GM21528 (cell line): ENCODE data around the gene ACAP3.

ENCODE experiments used
- ATAC-seq: cut with Tn5 transposase; IDR thresholded peaks from one replicate; pipeline ENCODE4 v1.9.1; 2021; ENCODE audit warnings: mild to moderate bottlenecking, moderate library complexity; ENCODE audit not compliant: unreplicated experiment, low FRiP score

Gene ACAP3

DNA sequence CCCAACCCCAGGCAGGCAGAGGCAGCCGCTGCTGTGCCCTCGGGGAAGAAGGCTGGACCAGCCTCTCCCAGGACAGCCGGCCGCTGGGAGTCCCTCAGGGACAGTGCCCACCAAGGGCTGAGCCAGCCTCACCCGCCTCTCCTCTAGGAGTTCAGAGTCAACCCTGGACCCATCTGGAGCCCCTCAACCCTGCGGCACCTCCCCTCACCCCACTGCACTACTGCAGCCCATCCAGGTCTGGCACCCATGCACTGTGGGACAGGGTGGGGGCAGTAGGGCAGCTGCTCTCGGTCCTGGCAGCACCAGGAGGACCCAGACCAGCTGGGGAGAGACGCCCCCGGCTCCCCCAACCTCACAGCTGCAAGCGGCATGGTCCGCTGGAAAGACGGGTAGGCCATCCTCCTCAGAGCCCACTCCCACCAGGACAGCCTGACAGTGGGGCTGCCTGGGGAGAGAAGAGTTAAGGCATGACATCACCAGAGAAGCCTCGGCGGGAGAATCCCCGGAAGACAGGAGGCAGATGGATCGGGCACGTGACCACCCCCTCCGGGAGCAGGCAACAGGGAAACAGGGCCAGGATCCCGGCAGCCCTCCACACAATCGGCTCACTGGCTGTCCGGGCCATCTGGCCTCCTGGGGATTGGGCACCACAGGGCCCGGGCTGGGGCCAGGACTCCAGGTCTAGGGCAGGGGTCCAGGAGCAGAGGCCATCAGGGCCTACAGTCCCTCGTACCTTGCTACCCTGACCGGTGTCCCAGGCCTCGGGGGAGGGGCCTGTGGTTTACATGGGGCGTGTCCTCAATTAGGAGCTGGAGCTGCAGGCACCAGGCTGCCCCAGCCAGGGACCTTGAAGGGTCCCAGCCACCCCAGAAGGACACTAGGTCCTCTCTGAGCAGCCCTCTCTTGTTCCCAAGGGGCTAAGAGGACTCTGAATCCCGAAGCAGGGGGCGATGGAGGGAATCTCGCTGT, 3.1 kb downstream of the ACAP3 start:
- no peak for ATAC-seq

DNA sequence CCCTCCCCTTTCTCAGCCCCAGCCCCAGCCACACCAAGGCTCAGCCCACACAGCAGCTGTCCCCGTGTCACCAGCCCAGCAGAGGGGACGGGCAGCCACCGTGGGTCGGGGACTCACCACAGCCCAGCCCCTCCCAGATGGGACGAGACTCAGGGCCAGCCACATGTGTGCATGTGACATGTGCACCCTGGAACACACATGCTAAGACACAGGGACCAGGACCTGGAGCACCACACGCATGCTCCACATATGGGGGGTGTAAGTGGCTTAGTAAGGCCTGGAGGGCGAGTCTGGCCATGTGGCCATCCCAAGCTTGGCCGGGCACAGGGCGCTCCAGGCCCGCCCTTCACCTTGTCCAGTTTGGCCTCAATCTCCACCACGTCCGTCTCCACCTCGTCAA, 4.0 kb downstream of the ACAP3 start:
- ATAC-seq = no peak

DNA sequence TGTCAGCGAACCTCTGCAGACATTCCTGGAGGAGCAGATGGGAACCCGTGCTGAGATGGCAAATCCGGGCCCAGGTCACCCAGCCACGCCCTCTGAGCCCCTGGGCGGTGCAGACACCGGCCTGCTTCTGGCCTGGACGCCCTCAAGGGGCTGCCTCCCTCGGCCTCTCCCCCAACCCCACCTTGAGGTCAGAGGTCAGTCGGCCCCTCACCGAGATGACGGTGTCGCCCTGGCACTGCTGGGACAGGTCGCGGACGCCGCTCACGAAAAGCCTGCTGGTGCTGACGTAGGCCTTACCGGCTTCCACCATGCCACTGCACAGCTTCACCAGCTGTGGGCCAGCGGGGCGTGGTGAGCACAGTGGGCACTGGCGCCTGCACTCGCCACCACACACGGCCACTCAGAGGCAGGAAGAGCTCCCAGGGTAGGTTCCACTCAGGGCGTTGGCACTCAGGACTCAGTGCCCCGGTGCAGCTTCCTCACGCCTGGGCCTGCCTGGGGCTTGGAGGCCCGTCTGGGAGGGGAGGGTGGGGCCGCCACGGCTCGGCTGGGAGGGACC, 4.7 kb downstream of the ACAP3 start:
- no peak for ATAC-seq

DNA sequence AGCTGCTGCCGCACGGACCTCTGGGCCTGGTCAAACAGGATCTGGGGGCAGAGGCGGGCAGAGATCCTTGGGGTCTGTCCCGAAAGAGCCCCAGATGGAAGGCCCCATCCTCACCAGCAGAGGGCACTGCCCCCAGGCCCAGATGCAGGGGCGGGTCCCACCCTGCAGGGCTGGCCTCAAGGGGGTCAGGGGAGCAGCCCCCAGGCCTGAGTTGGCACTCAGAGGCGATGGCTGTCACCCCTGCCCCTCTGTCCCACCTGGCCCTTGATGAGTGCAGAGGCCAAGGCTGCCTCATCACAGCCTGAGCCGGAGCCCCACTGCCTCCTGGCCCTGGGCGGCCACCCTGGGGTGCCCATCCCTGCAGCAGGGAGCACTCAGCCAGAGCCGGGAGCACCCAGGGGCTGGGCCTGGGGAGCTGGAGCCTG, 5.7 kb downstream of the ACAP3 start:
- ATAC-seq = no peak

DNA sequence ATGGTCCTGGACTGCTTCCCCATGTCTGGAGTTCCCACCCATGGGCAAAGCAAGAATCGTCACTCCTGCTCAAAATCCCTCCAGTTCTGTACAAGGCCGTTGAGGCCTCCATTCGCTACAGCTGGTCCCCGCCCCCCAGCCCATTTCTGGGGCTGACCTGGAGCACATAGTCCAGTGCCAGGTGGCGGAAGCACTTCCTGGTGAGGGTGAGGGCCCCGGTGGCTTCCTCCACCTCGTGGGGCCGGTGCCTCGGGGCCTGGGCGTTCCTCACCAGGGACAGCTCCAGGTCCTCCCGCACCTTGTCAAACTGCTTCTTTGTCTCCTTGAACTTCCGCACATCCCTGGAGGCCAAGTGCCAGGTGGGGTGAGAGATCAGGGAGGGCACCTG, 7.4 kb downstream of the ACAP3 start:
- ATAC-seq = no peak

DNA sequence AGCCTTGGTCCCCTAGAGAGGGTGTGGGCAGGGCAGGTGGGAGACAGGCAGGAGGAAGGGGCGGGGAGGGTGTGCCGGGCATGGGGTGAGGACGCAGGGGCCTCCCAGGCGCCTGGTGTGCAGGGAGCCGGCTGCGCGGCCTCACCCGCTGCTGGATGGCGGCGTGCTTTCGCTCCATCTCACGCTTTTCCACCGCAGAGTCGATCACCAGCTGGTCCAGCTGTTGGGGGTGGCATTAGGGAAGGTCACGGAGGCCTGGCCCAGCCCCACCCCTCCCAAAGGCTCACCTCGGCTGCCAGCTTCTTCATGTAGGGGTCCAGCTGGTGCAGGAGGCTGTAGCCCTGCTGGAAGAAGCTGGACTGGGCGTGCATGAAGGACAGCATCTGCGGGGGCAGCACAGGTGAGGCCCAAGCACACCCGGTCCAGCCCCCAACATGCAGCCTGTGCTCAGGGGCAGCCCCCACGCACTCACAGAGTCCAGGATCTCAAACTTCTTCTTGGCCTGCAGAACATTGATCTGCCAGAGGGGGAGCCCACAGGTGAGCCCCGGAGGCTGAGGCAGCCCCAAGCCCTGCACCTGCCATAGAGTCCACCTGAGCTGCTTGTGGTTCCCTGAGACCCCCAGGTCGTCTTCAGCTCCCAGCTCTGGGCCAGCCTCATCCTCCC, 7.9 kb downstream of the ACAP3 start:
- no peak for ATAC-seq

DNA sequence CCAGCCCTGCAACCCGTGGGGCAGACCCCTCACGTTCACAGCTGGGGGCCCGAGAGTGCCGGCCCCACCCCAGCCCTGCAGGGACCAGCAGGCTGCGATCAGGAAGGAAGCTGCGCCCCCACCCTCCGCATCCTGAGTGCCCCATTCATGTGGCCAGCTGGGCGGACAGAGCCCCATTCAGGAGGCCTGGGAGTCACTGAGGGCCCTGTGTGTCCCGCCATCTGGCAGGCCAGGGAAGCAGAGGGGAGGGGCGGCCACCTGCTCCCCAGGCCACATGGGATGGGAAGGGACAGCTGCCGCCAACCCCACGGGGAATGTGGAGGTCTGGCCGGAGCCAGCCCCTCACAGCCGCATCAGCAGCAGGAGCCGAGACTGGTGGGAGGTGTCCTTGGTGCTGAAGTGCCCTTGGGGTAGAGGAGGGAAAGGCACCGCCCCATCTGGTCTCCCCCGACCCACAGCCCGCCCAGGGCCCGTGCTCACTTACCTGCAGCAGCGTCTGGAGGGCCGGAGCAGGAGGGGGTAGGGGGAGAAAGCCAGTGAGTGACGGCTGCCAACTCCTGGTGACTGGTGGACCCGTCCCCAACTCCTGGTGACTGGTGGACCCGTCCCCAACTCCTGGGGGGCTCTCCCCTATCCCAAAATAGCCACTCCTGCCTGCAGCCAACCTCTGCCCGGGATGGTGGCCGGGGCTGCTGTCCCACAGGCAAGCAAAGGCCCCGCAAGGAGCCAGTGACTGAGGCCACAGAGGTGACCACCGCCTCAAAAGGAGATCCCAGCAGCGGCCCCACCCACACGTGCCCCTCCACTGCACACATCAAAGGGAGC, 8.7 kb downstream of the ACAP3 start:
- ATAC-seq = no peak

DNA sequence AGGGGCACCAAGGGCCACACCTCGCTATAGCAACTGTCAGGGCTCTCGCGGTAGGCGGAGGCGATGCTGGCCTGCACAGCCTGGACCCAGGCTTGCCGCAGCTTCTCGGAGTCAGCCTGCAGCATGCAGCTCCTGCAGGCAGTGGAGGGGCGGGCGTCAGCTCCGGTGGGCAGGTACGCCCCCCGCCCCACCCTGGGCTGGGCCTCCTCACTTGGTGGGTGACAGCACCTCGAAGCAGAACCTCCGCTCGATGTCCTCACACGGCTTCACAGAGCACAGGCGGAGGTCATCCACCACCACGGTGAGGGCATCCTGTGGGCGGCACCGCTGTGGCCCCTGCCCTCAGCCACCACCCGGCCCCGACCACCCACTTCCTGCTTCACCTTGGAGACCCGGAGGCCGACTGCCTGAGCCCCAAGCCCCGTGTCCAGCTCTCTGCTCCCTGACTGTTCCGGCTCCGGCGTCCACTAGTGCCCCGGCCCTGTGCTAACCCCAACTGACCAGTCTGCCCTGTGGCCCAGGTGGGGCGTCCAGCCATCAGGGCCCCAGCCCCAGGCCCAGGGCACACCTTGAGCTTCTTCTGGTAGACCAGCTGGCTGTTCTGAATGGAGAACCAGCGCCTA, 9.8 kb downstream of the ACAP3 start:
- ATAC-seq = no peak

DNA sequence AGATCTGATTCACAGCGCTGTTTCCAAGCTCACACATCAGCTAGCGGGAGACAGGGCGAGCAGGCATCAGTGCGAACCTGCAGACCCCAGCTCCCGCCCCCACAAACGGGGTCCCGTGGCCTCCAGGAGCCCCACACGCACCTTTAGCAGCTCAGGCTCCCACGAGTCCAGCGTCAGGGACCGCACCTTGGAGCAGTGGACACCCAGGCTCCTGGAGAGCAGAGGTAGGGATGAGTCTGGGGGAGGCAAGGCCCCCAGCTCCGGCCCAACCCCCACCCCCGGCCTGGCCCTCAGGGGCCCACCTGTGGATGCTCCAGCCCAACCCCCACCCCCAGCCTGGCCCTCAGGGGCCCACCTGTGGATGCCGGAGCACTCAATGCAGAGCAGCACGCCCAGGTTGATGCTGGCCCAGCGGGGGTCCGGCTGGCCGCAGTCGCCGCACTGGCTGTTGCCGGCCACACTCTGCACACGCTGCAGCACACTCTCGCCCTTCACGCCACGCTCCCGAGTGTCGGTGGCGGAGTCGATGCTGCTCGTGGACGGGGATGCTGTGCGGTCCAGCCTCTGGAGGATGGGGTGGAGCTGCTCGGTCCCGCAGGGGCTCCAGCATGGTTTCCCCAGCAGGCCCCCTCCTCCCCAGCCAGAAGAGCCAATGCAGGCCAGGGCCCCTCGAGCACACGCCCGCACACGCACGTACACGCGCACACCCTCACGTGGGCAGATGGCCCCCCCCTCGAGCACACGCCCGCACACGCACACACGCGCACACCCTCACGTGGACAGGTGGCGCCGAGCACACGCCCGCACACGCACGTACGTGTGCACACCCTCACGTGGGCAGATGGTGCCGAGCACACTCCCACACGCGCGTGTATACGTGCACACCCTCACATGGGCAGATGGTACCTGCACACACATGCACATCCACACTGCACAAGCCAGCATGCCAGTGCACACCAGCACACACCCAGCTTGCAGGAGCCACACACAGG, 11.4 kb downstream of the ACAP3 start:
- ATAC-seq = no peak

DNA sequence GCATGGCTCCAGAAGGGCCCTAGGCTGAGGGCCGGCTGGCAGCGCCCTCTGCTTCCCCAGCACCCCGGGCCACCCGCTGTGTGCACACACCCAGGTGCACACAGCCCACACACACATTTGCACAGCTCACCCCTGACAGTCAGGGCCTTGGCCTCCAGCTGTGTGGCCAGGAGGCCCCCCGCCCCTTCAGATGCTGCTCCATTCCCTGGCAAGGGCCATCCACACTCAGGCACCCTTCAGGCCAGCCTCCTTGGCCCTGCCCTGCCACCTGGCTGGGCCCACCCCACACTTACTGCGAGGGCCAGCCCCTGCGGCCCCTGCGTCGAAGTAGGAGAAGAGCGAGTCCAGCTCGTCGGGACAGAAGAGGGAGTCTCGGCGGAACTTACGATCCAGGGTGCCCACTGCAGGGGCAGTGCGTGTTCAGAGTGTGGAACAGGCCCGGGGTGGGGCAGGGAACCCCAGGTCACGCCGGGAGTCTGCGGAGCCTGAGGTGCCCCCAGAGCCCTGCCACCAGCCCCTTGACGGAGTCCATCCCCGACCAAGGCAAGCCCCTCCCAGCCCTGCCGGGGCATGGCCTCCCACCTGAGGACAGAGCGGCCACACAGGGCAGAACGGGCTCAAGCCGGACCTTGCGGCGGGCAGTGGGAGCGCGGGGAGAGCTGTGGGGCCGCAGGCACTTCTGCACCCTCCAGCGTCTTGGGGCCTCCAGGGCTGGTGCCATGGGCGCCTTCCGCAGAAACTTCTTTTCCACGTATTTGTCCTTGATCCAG, 12.4 kb downstream of the ACAP3 start:
- no peak for ATAC-seq

DNA sequence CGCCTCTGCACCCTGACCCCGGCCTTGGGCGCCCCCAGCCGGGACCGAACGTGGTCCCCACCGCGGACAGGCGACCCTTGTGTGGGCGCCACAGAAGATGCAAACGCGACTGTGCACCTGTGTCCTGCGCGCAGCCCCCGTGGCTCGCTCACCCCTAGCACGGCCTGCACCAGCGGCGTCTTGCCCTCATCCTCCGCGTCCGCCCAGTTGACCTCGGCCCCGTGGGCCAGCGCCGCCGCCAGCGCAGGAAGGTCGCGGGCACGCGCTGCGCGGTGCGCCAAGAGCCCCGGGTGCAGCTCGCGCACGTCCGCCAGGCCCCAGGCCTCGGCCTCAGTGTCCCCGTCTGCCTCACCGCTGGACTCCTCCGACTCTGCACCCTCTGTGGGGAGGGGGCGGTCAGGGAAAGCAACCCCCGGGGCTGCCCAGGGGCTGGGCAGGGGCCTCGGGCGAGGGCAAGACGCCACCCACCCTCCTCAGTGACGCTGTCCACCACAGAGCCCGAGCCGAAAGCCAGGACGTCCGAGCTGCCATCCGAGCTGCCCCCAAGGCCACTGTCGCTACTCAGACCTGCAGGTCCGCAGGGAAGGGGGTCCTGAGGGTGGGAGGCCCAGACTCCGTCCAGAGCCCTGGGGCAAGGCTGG, 13.4 kb downstream of the ACAP3 start:
- no peak for ATAC-seq

DNA sequence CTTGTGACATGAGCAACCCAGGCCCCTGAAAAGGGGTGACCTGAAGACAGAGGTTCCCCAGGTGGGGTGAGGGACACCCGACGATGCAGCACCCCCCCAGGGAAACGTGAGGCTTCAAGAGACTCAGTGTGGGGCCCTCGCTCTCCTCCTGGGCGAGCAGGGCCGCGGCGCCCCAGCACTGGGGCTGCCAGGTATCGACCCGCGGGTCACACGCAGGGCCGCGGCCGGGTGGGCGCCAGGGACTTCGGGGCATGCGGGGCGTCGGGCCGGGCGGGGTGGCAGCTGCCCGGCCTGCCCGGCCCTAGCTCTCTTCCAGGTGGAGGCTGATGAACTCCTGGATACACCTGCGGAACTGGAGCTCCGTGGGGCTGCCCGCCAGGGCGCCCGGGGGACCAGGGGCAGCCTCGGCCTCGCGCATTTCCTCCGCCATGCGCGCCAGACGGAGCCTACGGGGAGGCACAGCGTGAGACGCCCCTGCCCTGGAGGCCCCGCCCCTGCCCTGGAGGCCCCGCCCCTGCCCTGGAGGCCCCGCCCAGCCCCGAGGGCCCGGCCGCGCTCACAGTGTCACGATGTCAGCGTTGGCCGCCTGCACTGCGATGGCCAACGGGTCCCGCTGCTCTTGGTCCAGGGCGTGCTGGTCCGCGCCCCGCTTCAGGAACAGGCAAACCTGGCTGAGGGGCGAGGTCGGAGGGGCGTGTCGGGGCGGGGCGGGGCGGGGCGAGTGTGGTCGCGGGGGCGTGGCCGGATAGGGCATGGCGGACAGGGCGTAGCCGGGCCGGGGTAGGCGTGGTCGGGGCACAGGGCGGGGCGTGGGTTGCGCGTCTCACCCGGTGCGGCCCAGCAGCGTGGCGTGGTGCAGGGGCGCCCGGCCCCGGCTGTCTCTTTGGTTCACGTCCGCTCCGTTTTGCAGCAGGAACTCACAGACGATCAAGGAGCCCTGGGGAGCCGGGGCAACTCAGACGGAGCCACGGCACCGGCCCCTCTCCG, 14.2 kb downstream of the ACAP3 start:
- ATAC-seq = no peak

DNA sequence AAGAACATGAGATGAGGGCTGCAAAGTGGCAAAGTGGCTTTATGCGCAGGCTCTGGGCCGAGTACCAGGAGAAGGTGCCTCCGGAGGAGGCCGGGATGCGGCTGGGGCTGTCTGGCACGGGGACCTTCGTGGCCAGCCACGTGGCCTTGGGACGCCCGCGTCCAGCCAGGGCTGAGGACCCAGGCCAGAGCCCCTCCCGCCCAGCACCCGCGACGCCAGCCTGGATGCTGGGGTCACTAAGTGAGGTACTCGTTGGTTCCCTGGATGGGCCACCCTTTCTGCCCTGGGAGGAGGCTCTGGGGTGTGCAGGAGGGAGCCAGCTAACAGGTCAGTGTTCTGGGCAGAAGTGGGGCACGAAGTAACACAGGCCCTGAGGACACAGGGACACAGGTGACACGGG, 14.9 kb downstream of the ACAP3 start:
- ATAC-seq = no peak

DNA sequence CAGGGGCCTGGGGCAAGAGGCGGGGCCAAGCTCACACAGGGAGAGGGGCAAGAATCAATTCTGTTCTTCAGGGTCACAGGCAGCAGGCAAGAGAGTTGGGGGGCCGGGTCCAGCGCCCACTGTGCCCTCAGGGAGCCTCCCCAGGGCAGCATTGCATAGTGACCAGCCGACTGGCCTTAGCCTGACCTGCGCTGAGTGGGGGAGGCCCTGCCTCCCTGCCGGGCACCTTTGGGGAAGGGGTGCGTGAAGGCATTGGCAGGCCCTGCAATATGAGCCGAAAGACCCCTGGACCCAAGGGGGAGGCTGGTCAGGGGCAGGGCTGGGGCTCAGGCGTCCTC, 15.3 kb downstream of the ACAP3 start:
- no peak for ATAC-seq

DNA sequence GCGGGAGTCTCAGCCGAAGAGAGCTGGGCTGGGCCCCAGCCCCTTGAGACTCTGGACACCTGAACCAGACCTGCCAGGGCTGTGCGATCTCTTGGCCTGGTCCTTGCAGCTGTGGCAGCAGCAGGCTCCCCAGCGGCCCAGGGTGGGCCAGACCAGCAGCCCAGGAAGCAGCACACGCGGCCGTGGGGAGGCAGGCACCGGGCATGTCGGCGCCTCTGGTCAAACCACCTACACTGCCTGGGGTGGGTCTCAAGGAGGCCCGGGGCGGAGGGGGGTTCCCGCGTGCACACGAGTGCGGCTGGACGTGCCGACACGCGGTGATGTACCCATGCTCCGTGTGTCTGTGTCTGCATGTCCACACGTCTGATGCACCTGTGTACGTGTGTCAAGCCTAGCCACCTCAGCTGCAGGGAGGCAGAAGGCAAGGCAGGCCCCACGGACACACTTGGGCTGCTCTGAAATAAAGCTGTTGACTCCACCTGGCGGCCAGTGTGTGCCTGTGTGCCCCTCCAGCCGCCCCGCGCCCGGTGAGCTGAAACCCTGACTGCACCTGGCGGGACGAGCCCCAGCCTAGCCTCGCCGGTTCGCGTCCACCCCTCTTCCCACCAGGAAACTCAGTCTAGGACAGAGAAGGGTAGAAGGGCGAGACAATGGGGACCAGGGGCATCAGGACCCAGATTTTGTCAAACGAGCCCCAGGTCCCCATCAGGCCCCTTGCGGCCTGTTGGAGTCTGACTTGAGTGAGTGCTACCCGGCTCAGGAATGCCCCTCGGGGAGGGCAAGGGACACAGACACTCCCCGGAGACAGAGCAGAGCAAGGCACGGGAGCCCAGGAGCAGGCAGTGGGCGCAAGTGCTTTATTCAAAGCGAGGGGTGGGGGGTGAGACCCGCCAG, 15.9 kb downstream of the ACAP3 start:
- ATAC-seq = no peak

DNA sequence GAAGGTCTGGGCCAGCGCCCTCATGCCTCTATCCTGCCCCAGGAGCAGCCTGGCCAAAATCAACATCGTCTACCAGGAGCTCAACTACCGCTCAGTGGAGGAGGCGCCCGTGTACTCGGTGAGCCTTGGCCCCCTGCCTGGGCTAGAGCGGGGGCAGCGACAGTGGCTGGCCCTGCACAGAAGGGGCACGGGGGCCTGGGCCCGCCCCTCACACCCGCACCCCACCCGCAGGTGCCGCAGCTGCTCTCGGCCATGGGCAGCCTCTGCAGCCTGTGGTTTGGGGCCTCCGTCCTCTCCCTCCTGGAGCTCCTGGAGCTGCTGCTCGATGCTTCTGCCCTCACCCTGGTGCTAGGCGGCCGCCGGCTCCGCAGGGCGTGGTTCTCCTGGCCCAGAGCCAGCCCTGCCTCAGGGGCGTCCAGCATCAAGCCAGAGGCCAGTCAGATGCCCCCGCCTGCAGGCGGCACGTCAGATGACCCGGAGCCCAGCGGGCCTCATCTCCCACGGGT, 16.7 kb downstream of the ACAP3 start:
- no peak for ATAC-seq
